ENCODE measurements around the gene CCDC85A.

- TF ChIP-seq EZH2 (IDR thresholded peaks at IDR 0.05; ENCODE audit: insufficient read depth, poor library complexity, severe bottlenecking), result no peak
- no peak for TF ChIP-seq EZH2phosphoT487 (IDR thresholded peaks at IDR 0.05; ENCODE audit: insufficient read depth, low read depth)
These were observed 1.4 kb upstream of the CCDC85A start for GRCh38 chr2:56182420-56182819.
